Body of pancreas (tissue), 4 donors: ENCODE data around the gene ACADS.

Experiments
- POLR2A ChIP-seq, 3 donors: fragments of 450-650 bp; IDR thresholded peaks; one replicate each; pipeline ENCODE4 v1.6.1; 2016; ENCODE audit warnings: antibody characterized with exemption in 3 of 3, mild to moderate bottlenecking in 2 of 3
- TF ChIP-seq, protein P1 (sequence below), 7 experiments: fragments of 450-650 bp in 4 of 7; fragments of 200-600 bp in 3 of 7; sonication (generic) in 3 of 7; IDR thresholded peaks; one replicate each; pipeline ENCODE4 v1.5.1; 2016 to 2019; ENCODE audit warnings: antibody characterized with exemption in 7 of 7

DNA sequence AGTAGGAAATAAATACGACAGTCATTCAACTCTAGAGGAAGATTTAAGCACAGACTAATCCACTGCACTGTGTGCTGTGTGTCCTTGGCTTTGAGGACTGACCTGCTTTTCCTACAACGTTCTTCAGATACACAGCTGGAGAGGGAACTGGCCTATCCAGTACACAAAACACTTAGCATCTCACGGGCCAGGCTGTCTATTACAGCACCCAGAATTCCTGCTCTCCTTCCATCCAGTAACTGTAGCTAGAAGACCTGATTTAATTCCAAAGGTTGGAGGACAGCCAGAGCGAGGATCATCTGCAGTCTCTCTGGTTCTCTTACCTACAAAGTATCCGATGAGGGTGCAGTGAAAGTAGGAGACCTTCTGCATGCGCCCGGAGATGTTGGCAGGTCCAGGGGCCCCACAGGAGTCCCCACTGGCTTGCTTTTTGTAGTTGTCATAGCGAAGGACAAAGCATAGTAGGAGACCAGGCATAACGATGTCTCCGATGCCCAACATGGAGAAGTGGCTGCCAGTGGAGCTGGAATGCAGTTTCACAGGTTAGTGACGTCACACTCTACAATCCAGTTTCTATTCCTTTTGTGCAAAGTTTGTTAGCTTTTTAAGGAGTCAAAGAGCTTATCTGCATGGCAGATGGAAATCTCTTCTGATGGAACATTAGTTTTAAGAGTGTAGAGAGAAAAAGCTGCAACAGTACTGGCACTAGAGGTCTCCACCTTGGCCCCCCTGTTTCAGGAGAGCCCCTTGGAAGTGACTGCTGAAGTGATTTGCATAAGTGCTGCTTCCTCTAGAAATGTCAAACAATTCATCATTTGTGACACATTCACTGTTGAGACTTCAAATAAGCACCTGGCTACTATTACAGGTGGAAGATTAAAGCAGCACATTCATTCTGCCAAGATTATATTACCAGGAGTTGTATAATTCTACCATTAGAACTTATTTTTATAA, 41.7 kb downstream of the ACADS start:
- TF ChIP-seq POLR2A (IDR thresholded peaks at IDR 0.05) = no peak
- TF ChIP-seq, protein P1, sequence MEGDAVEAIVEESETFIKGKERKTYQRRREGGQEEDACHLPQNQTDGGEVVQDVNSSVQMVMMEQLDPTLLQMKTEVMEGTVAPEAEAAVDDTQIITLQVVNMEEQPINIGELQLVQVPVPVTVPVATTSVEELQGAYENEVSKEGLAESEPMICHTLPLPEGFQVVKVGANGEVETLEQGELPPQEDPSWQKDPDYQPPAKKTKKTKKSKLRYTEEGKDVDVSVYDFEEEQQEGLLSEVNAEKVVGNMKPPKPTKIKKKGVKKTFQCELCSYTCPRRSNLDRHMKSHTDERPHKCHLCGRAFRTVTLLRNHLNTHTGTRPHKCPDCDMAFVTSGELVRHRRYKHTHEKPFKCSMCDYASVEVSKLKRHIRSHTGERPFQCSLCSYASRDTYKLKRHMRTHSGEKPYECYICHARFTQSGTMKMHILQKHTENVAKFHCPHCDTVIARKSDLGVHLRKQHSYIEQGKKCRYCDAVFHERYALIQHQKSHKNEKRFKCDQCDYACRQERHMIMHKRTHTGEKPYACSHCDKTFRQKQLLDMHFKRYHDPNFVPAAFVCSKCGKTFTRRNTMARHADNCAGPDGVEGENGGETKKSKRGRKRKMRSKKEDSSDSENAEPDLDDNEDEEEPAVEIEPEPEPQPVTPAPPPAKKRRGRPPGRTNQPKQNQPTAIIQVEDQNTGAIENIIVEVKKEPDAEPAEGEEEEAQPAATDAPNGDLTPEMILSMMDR (IDR thresholded peaks at IDR 0.05) = no peak
